ENCODE results near the gene TCL1B.
"Not testable (repeated sequence)": the region's sequence is repeated elsewhere in the genome, so short reads cannot be mapped to it uniquely, and the experiment has no call there.

Gene TCL1B

GRCh38 chr14:95705518-95705917, 19.3 kb downstream of the TCL1B start:
- DNase-seq = no peak

- DNase-seq = no peak
Measured at GRCh38 chr14:95707327-95707726, 21.1 kb downstream of the TCL1B start.

- no peak for DNase-seq
Measured at GRCh38 chr14:95710106-95710505, 23.9 kb downstream of the TCL1B start.

GRCh38 chr14:95711476-95712176, 25.4 kb downstream of the TCL1B start:
- DNase-seq = no peak

GRCh38 chr14:95712398-95712797, 26.2 kb downstream of the TCL1B start:
- no peak for DNase-seq

GRCh38 chr14:95713596-95714371, 27.6 kb downstream of the TCL1B start, which contains the start of gene TCL1A:
Gene TCL1A (minus strand): TSS chr14:95714125. CDS start chr14:95714066, 59 bp downstream.
- DNase-seq = no peak

- DNase-seq = no peak
Measured at GRCh38 chr14:95722525-95723190, 36.4 kb downstream of the TCL1B start.

- DNase-seq = no peak
Measured at GRCh38 chr14:95725685-95726336, 39.6 kb downstream of the TCL1B start.

- no peak for DNase-seq
Measured at GRCh38 chr14:95727056-95727700, 41.0 kb downstream of the TCL1B start.

GRCh38 chr14:95729402-95730028, 43.3 kb downstream of the TCL1B start:
- not testable (repeated sequence) for DNase-seq

- no peak for DNase-seq
Measured at GRCh38 chr14:95730126-95730525, 43.9 kb downstream of the TCL1B start.

GRCh38 chr14:95733212-95733611, 47.0 kb downstream of the TCL1B start:
- DNase-seq = no peak

GRCh38 chr14:95739356-95739755, 53.1 kb downstream of the TCL1B start:
- no peak for DNase-seq

GRCh38 chr14:95741038-95741490, 54.8 kb downstream of the TCL1B start:
- DNase-seq = no peak

- DNase-seq = no peak
Measured at GRCh38 chr14:95741781-95742180, 55.6 kb downstream of the TCL1B start.
